Activated CD8-positive, alpha-beta memory T cell treated with anti-CD3 and anti-CD28 coated beads for 1 hour (primary cell): ENCODE data around the gene WBP1L.

Experiments
- DNase-seq, 2 donors: peaks; one replicate each; pipeline ENCODE4 v3.0.0-alpha.2; 2020; ENCODE audit warnings: low read depth in 1 of 2; ENCODE audit errors: extremely low read depth in 1 of 2

Gene WBP1L

DNA sequence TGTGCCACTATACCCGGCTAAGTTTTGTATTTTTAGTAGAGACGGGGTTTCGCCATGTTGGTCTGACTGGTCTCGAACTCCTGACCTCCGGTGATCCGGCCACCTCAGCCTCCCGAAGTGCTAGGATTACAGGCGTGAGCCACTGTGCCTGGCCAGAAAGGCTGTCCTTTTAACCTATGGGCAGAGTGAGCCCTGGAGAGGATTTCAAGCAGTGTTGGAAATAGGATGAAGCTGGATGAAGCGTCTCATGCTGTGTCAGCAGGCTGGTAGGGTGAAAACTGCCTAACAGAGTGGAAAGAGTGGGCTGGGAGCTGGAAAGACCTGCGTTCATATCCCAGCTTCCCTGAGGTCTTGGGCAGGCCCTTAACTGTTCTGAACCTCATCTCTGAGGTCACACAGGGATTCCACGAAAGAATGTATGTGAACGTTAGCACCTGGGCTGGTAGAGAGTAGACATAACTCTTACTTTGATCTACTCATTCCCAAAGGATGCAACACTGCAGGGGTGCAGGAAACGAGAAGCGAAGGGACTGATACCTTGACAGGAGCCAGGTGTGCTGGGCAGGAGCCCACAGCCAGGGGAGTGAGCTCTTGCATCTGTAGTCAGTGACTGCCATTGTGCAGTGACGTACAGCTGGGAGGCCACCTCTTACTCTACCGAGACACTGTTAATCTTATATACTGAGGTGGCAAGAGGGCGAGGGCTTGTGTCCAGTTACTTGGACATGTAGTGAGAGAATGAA lies 34.1 kb downstream of the WBP1L start:
- DNase-seq = no peak

- DNase-seq = no peak
These were observed 35.0 kb downstream of the WBP1L start for GRCh38 chr10:102778781-102779180.

DNA sequence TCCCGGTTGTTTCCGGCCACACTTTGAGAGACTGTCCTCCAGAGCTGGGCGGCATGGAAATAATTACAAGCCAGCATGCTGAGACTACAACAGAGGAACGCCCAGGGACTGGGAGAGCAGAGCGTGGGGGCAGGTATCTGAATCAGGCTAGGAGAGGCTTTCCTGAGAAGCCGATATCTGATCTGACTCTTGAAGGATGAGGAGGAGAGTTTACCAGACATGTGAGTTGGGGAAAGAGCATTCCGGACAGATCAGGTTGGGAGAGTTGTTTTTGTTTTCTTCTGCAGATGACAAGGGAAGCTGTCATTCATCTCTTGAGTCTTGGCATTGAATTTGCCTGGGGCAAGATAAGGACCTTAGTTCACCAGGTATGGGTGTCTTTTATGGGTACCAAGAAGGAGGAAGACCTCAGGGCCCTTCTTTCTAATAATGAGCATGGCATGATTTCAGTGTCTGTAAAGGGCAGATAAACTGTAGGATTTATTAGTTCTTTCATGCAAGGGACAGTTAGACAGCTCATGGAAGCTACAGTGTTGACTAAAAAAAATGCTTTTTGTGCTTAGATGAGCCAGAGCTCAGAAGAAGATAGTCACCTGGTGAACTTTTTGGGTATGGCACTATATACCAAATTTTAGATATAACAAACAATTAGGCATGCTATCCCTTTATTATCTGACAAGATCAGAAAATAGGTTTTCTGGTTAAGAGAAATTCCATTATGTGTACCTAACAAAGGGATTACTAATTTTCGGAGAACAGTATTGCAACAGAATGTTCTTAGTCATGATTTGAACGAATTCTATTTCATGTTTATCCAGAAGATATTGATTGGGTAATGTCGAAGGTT lies 36.2 kb downstream of the WBP1L start:
- no peak for DNase-seq

DNA sequence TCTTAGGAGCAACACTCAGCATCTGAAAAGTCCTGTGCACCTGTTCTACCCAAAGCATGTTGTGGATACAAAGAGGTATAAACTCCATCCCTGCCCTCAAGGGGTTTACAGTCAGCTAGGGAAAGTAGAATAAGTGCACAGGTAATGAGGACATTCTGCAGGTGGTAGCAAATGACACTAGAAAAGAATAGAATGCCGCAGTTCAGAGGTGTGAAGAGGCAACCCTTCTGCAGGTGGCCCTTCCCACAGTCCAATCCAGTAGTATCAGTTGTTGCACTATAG lies 36.7 kb downstream of the WBP1L start:
- DNase-seq = no peak

GRCh38 chr10:102781090-102781920 lies 37.6 kb downstream of the WBP1L start:
- no peak for DNase-seq

- no peak for DNase-seq
These were observed 38.3 kb downstream of the WBP1L start for GRCh38 chr10:102781921-102782557.

- no peak for DNase-seq
These were observed 39.2 kb downstream of the WBP1L start for GRCh38 chr10:102782673-102783551.

GRCh38 chr10:102783568-102783967 lies 39.8 kb downstream of the WBP1L start:
- DNase-seq = no peak

GRCh38 chr10:102785818-102786217 lies 42.1 kb downstream of the WBP1L start:
- DNase-seq = no peak

GRCh38 chr10:102791754-102792395 lies 48.1 kb downstream of the WBP1L start:
- no peak for DNase-seq

DNA sequence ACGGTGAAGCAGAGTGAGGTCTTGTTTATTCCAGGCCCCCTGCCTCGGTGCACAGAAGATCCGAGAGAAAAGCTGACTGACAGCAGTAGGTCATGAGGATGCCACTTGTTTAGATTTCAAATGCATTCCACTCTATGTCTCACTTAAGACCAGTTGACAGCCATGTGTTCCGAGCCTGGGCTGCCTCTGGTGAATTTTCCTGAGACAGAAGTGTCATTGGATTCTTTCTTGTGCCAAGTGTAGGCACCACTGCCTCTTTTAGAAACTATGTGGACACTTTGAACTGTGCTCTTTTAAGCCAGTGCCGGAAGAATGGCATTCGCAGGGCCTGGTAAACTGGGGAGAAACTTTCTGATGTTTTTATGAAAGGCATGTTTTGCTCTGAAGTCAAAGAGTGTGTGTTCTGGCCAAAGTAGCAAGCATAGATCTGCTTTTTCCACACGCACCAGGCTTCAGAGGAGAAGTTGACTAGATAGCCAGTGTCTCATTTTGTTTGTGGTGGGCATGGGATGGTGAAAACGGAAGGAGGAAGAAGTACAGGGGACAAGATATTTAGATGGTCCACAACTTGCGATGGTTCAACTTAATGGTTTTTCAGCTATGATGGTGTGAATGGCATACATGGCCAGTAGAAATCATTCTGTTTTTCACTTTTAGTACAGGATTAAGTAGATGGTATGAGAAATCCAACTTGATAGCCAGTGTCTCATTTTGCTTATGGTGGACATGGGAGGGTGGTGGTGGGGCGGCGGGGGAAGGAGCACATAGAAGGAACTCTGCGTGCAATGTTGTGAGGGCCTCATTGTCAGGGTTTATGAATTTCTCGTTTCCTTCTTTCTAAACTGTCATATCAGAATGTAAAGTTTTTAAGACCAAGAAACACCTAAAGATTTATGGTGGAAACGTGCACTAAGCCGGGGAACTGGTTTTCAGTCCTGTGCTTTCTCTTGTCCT lies 52.0 kb downstream of the WBP1L start:
- DNase-seq = no peak

- peak in 1 of 2 donors; percentile 39 for DNase-seq
These were observed 52.8 kb downstream of the WBP1L start for GRCh38 chr10:102796407-102797176.

DNA sequence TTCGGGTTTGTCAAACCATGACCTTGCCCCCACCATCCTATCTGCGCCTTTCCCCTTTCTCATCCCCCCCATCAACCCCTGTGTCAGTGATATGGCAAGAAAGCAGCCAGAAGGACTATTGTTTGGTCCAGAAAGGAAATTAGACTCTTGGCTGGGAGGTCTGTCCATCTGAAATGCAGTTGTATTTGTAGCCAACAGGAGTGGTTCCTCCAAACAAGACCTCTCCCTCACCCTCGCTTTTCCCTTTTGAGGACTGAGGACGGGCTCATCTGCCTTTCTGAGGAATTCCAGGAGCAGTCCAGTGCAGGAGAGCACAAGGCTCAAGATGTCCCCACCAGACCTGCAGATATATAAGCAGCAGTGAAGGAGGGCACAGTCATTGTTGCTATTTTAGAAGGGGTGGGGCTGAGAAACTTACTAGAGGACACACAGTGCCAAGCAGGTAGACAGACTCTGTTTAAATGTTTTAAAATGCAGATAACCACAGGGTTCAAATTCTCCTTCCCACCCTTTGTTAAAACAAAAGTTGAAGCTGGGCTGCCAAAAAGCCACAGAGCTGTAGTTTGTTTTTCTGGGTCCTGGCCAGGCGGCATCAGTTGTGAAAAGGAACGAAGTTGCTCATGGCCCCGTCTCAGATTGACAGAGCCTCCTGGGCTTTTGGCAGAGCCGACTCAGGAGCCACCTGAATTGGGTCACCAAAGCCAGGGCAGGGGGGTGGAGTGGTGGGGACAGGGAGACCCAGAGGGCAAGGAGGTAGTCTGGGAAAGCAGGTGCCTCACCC lies 56.1 kb downstream of the WBP1L start:
- no peak for DNase-seq

- no peak for DNase-seq
These were observed 57.0 kb downstream of the WBP1L start for GRCh38 chr10:102800611-102801335.

DNA sequence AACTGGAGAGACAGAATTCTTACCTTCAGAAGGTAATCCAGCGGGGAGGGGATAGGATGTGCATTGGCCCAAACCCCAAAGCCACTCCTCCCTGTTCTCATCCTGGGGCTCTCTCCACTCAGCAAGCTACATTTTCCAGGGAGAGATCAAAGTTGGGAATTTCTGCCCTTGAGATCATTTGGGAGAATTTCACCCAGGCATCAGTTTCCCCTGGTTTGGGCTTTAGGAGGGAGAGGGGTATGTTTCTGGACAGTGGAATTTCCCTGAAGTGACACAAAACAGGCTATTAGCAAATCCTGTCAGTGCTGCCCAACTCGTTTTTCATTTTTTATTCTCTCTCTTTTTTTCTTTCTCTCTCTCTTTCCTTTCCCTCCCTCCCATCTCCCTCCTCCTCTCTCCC lies 57.7 kb downstream of the WBP1L start:
- DNase-seq = no peak

DNA sequence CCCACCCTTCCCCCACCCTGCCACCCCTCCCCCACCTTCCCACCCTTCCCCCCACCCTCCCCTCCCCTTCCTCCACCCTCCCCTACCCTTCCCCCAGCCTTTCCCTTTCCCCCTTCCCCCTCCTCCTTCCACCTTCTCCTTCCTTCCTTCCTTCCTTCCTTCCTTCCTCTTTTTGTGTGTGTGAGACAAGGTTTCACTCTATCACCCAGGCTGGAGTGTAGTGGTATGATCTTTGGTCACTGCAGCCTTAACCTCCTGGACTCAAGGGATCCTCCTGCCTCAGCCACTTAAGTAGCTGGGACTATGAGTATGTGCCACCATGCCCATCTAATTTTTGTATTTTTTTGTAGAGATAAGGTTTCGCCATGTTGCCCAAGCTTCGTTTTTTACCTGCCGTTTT lies 58.2 kb downstream of the WBP1L start:
- DNase-seq = no peak
